HG03175 (cell line): ENCODE results near the gene SPAG7.

Experiments
- ATAC-seq: cut with Tn5 transposase; IDR thresholded peaks from one replicate; pipeline ENCODE4 v1.9.1; 2021; ENCODE audit warnings: mild to moderate bottlenecking, moderate library complexity; ENCODE audit not compliant: unreplicated experiment

SPAG7 gene

DNA sequence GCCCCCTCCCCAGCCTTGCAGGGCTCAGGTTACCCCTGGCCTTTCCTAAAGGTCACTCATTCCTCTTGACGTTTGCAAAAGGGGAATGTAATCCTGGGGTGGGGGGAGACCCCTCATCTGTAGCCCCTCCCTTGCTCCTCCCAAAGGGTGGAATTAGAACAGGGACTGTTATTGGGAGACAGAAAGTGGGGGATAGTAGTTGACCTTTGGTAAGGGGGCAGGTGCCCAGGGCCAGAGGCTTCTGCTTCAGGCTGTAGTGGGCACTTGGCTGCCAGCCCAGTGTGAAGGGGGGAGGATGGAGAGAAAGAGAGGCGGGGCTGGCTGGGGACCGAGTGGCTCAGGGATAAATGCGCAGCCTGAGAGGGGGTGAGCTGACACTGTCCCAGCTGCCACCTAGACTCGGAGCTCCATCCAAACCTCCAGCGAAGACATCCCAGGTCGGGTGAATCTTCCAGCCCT is 16.8 kb downstream of the SPAG7 start, which contains the start of gene ENO3:
Gene ENO3, plus strand, starts transcription at position 374 of the 459 bp plus-strand sequence. CDS start 711 bp downstream, outside the sequence.
- no peak for ATAC-seq

DNA sequence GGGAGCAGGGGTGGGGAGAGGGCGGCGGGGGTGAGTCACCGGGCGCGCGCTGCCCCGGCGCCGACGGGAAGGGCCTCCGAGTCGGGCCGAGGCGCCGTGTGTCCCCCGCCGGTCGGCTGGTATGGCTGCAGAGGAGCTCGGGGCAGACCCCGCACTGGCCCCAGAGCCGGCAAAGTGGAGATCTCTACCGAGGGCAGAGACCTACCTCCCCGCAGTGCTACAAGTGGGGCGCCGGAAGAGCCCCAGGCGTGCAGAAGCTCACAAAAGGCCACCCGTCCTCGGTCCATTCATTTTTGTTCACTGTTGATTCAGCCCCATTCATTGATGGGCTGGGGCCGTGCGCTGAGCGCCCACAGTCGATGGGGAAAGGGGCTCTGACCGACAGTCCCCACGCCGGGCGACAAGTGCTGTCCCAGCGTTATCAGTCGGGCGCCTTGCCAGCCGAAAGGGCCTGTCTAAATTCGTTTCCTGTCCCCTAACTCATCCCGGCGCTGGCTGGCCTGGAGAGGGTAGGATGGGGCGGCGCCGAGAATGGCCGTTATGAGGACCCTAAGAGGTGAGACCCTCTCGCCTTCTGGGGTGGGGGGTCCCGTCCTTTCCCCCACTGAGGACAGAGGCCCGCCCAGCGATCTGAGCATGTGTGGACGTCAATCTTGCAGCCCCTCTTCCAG is 17.4 kb downstream of the SPAG7 start:
- peak; percentile 2 for ATAC-seq

DNA sequence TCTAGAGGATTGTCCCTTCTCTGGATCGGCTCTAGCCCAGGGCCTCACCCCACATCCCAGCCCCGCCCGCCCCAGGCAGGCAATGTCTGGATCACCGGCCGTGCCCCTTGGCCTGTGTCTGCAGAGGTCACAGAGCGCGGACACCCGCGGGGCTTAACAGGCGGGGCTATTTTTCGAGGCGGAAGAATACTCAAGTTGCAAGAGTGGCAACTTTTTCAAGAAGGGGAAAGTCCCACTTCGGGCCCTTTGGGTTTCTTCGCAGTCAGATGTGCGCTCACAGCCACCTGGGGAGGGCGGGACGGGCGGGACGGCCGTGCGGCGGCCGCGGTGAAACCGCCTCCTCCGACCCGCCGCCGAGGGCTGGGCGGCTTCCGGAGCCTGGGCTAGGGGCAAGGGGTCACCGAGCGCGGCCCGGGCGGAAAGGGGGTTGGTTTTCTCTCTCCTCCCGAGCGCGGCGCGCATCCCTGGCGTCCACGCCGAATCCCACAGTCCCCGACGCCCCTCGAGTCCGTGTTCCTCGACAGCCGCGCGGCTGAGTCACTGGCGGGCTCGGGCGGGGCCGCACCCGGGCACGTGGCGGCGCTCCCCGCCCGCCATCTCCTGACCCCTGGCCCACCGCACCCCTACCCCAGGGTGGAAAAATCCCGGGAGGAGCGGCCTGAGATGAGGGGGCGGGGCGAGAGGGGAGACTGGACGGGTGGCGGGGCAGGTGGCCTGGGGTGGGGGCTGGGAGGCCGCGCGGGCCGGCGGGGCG is 18.1 kb downstream of the SPAG7 start:
- ATAC-seq = peak; percentile 29

DNA sequence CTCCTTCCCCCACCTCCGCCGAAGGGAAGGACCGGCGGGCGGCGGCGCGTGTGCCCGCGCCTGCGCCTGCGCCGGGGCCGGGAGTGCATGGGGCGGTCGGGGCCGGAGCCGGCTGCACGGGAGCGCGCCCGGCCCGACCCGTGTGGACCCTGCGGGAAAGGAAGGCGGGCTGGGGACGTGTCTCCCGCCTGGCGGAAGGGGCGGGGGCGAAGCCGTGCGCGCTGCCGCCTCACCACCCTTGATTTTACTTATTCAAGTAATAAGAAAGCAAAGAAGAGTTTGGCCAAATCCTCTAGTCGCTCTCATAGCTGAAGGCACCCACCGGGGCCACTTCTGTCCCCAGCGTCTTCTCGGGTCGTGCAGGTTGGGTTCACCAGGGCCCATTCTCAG is 18.7 kb downstream of the SPAG7 start:
- ATAC-seq = peak; percentile 39

DNA sequence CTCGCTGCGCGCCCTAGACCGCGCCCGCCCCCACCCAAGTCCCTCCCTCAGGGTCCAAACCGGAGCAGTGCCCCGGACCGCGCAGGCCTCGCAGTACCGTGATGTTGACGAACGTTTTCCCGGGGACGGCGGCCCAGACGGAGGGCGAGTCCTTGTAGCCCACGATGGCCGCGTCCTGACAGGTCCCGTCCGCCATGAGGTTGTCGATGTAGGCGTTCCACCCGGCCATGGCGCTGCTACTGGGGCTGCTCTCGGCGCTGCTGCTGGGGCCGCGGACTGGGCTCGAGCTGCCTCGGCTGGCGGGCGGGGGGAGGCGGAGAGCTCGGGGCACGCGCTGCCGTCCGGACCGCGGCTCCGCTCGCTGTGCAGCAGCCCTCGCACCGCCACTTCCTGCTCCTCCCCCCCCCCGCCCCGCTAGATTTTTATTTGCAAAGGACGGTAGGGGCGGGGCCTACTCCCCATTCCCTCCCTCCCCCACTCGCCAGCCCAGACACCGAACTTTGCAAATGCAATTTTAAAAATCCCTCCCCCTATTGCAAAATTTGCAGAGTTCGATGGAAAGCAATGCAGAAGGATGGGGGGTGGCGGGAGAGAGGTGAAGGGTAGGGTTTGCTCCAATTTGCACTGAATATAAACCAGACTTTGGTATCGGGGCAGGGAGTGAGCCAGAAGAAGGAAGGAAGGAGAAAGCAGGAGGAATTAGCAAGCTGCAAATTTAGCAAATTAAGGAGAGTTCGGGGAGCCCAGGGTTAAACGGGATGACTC is 19.3 kb downstream of the SPAG7 start, which contains the start of gene PFN1:
Gene PFN1, minus strand, starts transcription at position 365 of the 765 bp plus-strand sequence. Its CDS starts 136 bp downstream, at position 229.
- no peak for ATAC-seq

DNA sequence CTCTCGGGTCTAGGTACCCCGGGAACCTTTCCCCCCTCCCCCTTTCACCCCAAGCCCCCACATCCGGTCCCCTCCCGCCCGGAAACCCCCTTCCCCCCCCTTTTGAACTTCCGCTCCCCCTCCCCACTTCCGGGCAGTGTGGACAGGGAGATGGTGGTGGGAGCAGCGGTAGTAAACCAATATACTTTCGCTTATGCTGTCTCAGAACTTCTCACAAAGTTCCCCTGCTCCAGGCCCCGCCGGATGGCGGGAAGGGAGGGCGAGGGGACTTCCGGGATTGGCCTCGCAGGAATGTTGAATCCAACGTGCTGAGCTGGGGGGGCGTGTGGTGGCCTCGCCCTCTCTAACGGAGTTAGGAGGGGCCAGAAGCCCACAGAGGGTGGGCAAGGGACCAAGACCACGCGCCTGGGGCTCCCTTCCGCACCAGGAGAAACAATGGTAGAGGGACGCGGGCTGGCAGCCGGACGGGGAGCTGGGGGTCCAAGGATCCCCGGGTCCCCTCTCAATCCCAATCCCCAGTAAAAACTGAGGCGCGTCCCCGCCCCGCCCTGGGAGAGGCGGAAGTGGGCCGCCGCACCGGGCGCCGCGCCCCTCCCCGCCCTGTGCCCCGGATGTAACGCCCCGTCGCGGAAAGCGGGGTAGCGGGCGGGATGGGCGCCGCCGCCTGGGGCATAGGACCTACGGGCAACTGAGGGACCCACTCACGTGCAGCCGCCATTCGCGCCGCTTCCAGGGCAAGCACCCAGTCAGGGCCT is 20.0 kb downstream of the SPAG7 start:
- ATAC-seq = no peak

DNA sequence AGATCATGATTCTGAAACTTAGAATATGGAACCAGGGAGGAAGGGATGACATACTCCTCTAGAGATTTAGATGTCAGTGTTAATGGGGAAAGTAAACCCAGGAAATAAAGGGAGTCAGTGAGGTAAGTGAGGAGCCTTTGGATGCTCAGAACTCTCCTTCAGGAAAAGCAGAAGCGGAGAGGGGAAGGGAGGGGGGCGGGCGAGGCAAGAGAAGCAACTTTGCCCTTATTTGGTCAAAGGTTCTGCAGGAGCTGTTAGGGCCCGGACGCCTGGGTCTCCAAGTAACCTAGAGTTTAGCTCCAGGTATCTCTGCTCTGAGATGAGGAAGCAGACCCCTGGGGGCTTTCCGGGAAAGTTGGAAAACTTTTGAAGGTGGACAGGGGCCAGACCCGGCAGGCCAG is 20.6 kb downstream of the SPAG7 start:
- no peak for ATAC-seq

DNA sequence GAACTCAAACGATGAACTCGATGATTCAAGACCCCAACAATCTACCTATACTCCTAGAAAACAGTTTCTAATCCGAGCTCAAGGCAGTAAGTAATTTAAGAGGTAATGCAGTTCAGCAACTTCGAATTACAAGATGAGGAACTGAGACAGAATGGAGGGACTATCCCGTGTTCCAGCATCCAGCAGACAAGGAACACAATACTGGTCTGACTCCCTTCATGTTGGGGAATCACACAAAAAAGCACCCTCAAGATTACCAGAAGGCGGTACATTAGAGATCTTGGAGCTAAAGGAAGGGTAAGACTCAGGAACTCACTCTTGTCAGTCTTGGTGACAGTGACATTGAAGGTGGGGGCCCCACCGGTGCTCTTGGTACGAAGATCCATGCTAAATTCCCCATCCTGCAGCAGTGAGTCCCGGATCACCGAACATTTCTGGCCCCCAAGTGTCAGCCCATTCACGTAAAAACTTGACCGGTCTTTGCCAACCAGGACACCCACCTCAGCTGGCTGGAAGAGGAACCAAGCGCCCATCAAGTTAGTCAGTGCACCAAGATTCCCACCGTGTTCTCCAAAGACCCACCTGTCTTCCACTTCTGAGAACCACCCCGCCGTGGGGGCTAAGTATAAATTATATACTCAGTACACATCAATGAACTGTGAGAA is 21.2 kb downstream of the SPAG7 start:
- ATAC-seq = no peak

DNA sequence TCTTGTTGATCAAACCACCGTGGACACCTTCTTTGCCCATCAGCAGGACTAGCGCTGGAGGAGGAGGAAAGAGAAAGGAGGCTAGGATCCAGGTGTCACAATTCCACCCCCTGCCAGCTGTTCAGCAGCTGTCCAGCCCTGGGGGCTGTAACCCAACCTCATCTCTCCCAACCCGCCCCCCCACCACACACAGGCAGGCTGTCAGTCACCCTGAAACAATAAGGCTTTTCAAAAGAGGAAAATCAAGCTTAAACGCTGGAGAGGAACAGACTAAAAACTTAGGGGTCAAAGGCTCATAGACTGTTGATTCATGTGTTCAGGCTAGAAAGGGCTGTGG is 21.7 kb downstream of the SPAG7 start:
- no peak for ATAC-seq

DNA sequence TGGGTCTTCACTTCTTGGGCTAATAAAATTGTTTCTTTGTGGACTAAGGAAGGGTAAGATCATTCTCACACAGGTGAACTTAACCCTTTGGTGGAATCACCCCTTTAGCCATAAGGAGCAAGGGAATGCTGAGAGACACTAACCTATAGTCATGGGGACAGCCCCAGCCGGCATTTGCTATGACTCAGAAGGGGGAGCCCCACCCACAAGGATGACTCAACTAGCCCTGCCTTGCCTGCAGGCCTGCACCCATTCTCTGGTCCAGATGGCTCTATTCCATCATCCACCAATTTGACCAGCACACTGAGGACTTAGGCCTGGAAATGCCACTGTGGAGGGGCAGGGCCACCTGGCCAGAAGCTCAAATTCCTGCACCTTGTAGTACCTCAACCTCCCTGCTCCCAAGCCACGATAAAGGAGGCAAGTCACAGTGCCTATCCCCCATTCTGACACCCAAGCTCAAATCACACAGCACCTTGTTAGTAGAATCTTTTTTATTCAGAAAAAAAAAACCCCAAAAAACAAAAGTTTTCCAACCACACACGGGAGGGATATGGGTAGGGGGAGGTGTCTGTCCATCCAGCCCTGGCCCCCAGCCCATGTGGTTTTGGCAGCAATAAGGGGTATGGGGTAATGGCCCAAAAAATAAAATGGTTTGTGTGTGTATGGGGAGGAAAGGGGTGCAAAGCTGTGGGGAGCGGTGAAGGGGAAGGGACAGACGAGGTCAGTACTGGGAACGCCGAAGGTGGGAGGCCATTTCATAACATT is 22.3 kb downstream of the SPAG7 start:
- ATAC-seq = no peak

DNA sequence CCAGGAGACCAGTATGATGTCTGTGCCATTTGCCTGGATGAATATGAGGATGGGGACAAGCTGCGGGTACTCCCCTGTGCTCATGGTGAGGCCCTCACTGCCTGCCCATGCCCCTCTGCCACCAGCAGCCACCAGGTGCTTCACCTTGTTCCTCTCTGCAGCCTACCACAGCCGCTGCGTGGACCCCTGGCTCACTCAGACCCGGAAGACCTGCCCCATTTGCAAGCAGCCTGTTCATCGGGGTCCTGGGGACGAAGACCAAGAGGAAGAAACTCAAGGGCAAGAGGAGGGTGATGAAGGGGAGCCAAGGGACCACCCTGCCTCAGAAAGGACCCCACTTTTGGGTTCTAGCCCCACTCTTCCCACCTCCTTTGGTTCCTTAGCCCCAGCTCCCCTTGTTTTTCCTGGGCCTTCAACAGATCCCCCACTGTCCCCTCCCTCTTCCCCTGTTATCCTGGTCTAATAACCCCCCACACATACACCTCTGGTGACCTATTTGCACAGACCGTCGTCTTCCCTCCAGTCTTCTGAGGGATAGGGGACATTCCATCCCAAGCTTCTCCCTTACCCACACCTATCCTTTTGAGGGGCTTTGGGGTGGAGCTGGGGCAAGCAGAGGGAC is 23.0 kb downstream of the SPAG7 start:
- ATAC-seq = no peak

DNA sequence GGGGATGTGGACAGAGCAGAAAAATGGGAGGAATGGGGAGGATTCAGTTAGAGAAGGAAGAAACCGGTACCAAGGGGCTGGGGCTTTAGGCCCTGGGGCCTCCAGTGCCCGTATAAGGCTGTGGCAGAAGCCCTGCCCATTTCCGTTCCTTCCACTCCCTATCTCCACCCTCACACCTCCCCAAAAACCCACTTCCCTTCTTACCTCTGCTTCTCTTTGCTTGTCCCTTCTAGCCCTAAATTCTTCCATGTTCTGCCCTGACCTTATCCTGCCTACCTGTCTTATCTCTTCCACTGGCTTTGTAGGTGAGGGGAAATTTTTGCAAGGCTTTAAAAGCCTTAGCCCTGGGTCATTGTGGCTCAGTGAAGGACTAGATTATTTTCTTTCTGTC is 23.5 kb downstream of the SPAG7 start:
- no peak for ATAC-seq

DNA sequence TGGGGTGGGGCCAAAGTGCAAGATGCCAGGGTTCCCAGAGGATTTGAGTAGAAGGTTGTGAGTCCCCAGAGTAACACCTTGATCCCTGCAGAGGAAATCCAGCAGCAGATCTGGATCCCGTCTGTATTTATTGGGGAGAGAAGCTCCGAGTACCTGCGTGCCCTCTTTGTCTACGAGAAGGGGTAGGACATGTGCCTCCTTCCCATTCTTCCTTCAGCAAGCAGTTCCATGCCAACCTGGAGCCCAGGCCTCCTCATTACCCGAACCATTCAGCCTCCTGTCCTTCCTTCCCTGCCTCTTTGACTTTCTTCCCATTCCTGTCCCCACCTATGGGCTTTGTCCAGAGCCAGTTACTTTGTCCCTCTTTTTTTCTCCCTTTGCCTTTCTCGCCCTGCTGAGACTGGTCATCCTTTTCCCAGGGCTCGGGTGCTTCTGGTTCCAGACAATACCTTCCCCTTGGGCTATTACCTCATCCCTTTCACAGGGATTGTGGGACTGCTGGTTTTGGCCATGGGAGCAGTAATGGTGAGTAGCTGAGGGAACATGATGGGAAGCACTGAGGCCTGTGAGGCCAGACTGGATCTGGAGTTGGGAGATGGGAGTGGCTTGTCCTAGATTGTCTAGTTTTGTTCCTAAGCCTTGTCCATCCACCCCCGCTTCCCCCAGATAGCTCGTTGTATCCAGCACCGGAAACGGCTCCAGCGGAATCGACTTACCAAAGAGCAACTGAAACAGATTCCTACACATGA is 24.7 kb downstream of the SPAG7 start:
- ATAC-seq = no peak

DNA sequence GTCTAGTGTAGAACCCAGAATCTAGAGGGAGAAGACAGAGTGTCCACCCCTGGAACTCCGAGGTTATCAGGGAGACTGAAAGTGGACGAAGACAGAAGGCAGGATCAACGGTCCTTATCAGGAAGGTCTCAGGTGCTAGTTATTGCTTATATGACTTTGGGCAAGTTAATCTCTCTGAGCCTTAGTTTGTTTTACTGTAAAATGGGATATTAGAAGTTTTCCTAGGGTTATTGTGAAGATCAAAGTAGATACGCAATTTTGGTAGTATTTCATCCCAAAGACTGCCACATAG is 26.4 kb downstream of the SPAG7 start:
- ATAC-seq = no peak

DNA sequence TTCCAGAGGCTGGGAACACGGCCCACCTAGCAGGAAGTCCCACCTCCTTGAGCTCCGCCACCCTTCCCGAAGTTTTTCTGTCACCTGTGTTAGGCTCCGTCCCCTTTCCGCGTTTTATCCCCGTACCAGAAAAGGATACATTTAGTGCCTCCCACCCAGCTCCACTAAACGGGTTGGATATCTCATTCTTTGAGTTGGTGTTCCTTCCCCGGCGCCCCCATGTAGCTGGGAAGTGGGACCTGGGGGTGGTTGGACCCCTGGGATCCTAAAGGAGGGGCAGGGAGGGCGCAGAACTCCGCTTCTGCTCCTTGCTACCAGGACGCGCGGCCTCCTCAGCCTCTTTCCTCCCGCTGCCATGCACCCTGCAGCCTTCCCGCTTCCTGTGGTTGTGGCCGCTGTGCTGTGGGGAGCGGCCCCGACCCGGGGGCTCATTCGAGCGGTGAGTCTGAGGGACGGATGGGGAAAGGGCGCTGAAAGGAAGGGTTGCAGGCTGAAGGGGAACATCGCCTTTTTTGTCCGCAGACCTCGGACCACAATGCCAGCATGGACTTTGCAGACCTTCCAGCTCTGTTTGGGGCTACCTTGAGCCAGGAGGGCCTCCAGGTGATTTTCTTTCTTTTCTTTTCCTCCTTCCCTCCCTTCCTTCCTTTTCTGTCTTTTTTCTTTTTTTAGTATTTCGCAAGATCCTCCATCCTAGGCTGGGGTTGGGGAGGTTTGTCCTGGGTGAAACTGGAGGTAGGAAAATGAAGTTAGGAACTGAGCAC is 26.9 kb downstream of the SPAG7 start:
- ATAC-seq = no peak

DNA sequence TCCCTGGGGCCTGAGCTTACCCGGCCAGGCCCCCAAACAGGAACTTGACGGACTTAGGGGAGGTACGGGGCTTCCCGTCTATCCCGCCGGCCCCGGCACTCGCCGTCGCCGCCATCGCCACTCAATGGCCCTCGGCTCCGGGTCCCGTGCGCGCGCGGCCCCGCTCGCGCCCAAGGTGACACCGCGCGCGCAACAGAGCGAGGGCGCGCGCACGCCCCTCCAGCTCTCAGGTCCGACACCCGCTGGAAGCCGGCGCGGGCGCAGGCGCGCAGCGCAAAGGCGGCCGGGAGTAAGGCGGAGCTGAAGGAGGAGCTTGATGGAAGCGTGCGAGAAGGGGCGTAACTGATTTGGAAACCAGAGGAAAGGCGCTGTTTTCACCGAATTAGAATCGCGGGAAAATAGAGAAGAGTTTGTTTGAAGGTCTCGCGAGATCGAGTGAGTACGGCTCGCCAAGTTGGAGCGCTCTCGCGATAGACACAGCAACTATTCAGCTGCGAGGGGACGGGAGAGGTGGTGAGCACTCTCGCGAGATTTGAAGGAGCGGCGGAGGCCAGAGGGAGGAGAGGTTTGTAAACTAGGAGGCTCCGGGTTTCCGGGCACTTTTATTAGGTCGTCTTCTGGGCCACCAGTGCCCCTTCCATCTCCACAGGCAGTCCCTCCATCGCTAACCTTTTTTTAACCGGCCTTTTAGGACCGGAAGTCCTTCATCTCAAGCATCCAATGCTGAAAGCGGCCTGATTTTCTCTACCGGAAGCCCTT is 27.6 kb downstream of the SPAG7 start, which contains the start of the genes RNF167 and SLC25A11:
Gene RNF167, plus strand, starts transcription at position 473 of the 759 bp plus-strand sequence. CDS start 642 bp downstream, outside the sequence.
Gene SLC25A11, minus strand, starts transcription at position 251 of the 759 bp plus-strand sequence. Its CDS starts 136 bp downstream, at position 115.
- peak; percentile 81 for ATAC-seq

DNA sequence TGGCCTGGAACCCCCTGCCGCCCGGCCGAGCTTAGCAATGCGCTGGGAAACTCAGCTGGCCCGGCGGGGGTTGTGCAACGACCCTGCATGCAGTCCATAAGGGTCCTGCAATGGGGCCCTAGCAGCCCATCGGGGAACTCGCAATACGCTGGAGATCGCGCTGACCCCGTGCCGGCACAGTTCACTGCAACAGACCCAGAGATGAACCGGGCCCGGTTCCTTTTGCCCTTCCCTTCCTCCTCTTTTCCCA is 28.1 kb downstream of the SPAG7 start:
- no peak for ATAC-seq
